H1 (cell line): ENCODE results near the gene DNAH8. TPM values are rescaled to one million over a fixed set of nuclear protein-coding genes. Genes with fewer than 3 reads are reported as not detected.

ENCODE experiments used
- CTCF ChIA-PET: fragments of 300-600 bp; sonication (Branson Sonifier 250); formaldehyde crosslinking; loops from one replicate; lab custom pipeline; 2021; ENCODE audit not compliant: partially characterized antibody; lab: Charles Lee
- POLR2A ChIA-PET: fragments of 300-600 bp; sonication (Branson Sonifier 250); formaldehyde crosslinking; loops from one replicate; lab custom pipeline; 2021; ENCODE audit warnings: inconsistent platforms; ENCODE audit not compliant: partially characterized antibody; lab: Charles Lee
- DNase-seq, 2 experiments: peaks; one replicate each; pipeline versions ENCODE4 v3.0.0 to v3.0.0-alpha.2; 2010 to 2022; ENCODE audit warnings: low spot score in 2 of 2, low read depth in 1 of 2, mixed read lengths in 1 of 2
- FAIRE-seq: peaks from 2 replicates; lab custom pipeline; 2011; peaks lifted over from hg19 to GRCh38; lab: Jason Lieb, UNC
- H2AFZ ChIP-seq: 2 replicates; pipeline ENCODE4 v1.8.1; 2012; ENCODE audit warnings: low read length, inconsistent platforms
- H2AK5ac ChIP-seq: 2 replicates; pipeline ENCODE4 v1.6.1; 2013; ENCODE audit warnings: low read depth, low read length
- H2BK120ac ChIP-seq: replicated peaks from 2 replicates; pipeline ENCODE3; 2013; ENCODE audit warnings: low read depth, low read length, inconsistent platforms
- H2BK12ac ChIP-seq: 2 replicates; pipeline ENCODE4 v1.6.1; 2013; ENCODE audit warnings: low read depth, low read length
- H2BK15ac ChIP-seq: 2 replicates; pipeline ENCODE4 v1.6.1; 2013; ENCODE audit warnings: low read length
- H2BK20ac ChIP-seq: 2 replicates; pipeline ENCODE4 v1.6.1; 2013; ENCODE audit warnings: low read length
- H2BK5ac ChIP-seq: 2 replicates; pipeline ENCODE4 v1.6.1; 2013; ENCODE audit warnings: low read depth, low read length
- H3K14ac ChIP-seq: 2 replicates; pipeline ENCODE4 v1.6.1; 2013; ENCODE audit warnings: inconsistent platforms; ENCODE audit not compliant: insufficient read length
- H3K18ac ChIP-seq: 2 replicates; pipeline ENCODE4 v1.6.1; 2013; ENCODE audit warnings: low read length; ENCODE audit errors: extremely low read depth
- H3K23ac ChIP-seq: 2 replicates; pipeline ENCODE4 v1.6.1; 2013; ENCODE audit warnings: inconsistent platforms; ENCODE audit not compliant: insufficient read length
- H3K23me2 ChIP-seq: 2 replicates; pipeline ENCODE4 v1.6.1; 2013; ENCODE audit warnings: low read depth, low read length
- H3K27ac ChIP-seq: 2 replicates; pipeline ENCODE4 v1.6.1; 2011; ENCODE audit warnings: low read depth, low read length, inconsistent platforms
- H3K27me3 ChIP-seq, 4 experiments: replicated peaks in 1 of 4; 1 replicate in 1 of 4; 2 replicates in 3 of 4; pipeline versions ENCODE4 v1.6.1 to v1.8.1; 2011 to 2013; ENCODE audit warnings: low read length in 3 of 4, mild to moderate bottlenecking in 3 of 4, inconsistent platforms in 2 of 4, mixed read lengths in 2 of 4, moderate library complexity in 1 of 4; ENCODE audit not compliant: control insufficient read depth in 3 of 4, insufficient read depth in 3 of 4; ENCODE audit errors: extremely low read depth in 1 of 4
- H3K36me3 ChIP-seq, 4 experiments: 2 replicates each; pipeline versions ENCODE4 v1.6.1 to v1.8.1; 2011 to 2013; ENCODE audit warnings: mild to moderate bottlenecking in 4 of 4, low read length in 3 of 4, moderate library complexity in 2 of 4, control low read depth in 1 of 4, inconsistent platforms in 1 of 4; ENCODE audit not compliant: insufficient read depth in 4 of 4, control insufficient read depth in 2 of 4
- H3K4ac ChIP-seq: replicated peaks from 2 replicates; pipeline ENCODE3; 2013; ENCODE audit warnings: low read length, low read depth, mixed read lengths, inconsistent platforms; ENCODE audit not compliant: insufficient read length
- H3K4me1 ChIP-seq, 4 experiments: replicated peaks in 1 of 4; 1 replicate in 1 of 4; 2 replicates in 3 of 4; pipeline versions ENCODE4 v1.6.1 to v1.8.1; 2011 to 2013; ENCODE audit warnings: low read length in 3 of 4, inconsistent platforms in 2 of 4, mixed read lengths in 1 of 4; ENCODE audit not compliant: insufficient read depth in 4 of 4, control insufficient read depth in 3 of 4
- H3K4me2 ChIP-seq, 2 experiments: 2 replicates each; pipeline versions ENCODE4 v1.6.1 to v1.8.1; 2011 to 2013; ENCODE audit warnings: low read depth in 2 of 2, low read length in 2 of 2, control low read depth in 1 of 2, inconsistent platforms in 1 of 2, mild to moderate bottlenecking in 1 of 2; ENCODE audit not compliant: insufficient read depth in 1 of 2
- H3K4me3 ChIP-seq, 4 experiments: fragments of 200-600, 300-600 bp in 1 of 4; sonication (generic), shearing (Covaris generic), sonication (Bioruptor Twin) in 1 of 4; 2 replicates each; pipeline versions ENCODE4 v1.5.1 to v1.8.1; 2011 to 2016; ENCODE audit warnings: low read length in 4 of 4, low read depth in 3 of 4, control low read depth in 2 of 4, inconsistent platforms in 2 of 4, mild to moderate bottlenecking in 2 of 4, mixed read lengths in 1 of 4, moderate library complexity in 1 of 4; ENCODE audit not compliant: insufficient read depth in 2 of 4; ENCODE audit errors: extremely low read depth in 1 of 4
- H3K56ac ChIP-seq: replicated peaks from 2 replicates; pipeline ENCODE3; 2013; ENCODE audit warnings: low read depth, mild to moderate bottlenecking, mixed read lengths, low read length, inconsistent platforms; ENCODE audit not compliant: insufficient read length
- H3K79me1 ChIP-seq: 2 replicates; pipeline ENCODE4 v1.6.1; 2013; ENCODE audit warnings: low read depth, low read length, control low read depth
- H3K79me2 ChIP-seq, 2 experiments: 2 replicates each; pipeline versions ENCODE4 v1.6.1 to v1.8.1; 2012 to 2013; ENCODE audit warnings: low read length in 2 of 2, mild to moderate bottlenecking in 2 of 2, inconsistent platforms in 1 of 2; ENCODE audit not compliant: insufficient read depth in 2 of 2, control insufficient read depth in 1 of 2
- H3K9ac ChIP-seq, 4 experiments: replicated peaks in 1 of 4; 1 replicate in 1 of 4; 2 replicates in 3 of 4; pipeline versions ENCODE4 v1.6.1 to v1.8.1; 2011 to 2013; ENCODE audit warnings: low read depth in 3 of 4, low read length in 3 of 4, control low read depth in 2 of 4, mild to moderate bottlenecking in 2 of 4, moderate library complexity in 2 of 4, inconsistent platforms in 1 of 4; ENCODE audit errors: extremely low read depth in 1 of 4
- H3K9me3 ChIP-seq, 2 experiments: 2 replicates each; pipeline versions ENCODE4 v1.6.1 to v1.8.1; 2012 to 2013; ENCODE audit warnings: mild to moderate bottlenecking in 2 of 2, moderate library complexity in 2 of 2, control low read depth in 1 of 2, inconsistent platforms in 1 of 2, low read depth in 1 of 2, low read length in 1 of 2, mixed read lengths in 1 of 2; ENCODE audit not compliant: insufficient read depth in 2 of 2
- H4K20me1 ChIP-seq, 2 experiments: replicated peaks in 1 of 2; 2 replicates each; pipeline versions ENCODE3 to v1.8.1; 2011 to 2013; ENCODE audit warnings: inconsistent platforms in 2 of 2, low read length in 2 of 2, mild to moderate bottlenecking in 1 of 2; ENCODE audit not compliant: insufficient read depth in 2 of 2, control insufficient read depth in 1 of 2
- H4K5ac ChIP-seq: 2 replicates; pipeline ENCODE4 v1.6.1; 2013; ENCODE audit warnings: low read length, low read depth, mixed read lengths, inconsistent platforms; ENCODE audit not compliant: insufficient read length
- H4K8ac ChIP-seq: 2 replicates; pipeline ENCODE4 v1.8.0; 2013; ENCODE audit warnings: mild to moderate bottlenecking, moderate library complexity, low read length, inconsistent platforms; ENCODE audit not compliant: insufficient read depth; ENCODE audit errors: extremely low read depth
- H4K91ac ChIP-seq: replicated peaks from 2 replicates; pipeline ENCODE3; 2013; ENCODE audit warnings: low read length, mixed read lengths, inconsistent platforms; ENCODE audit not compliant: insufficient read length
- BRCA1 ChIP-seq: IDR thresholded peaks from 2 replicates; pipeline ENCODE4 v1.6.1; 2012; ENCODE audit warnings: low read depth, low read length, improper control_type of control experiment
- JUN ChIP-seq: IDR thresholded peaks from 2 replicates; pipeline ENCODE4 v1.6.1; 2011; ENCODE audit warnings: low read depth, mild to moderate bottlenecking, improper control_type of control experiment, low read length
- KDM4A ChIP-seq: IDR thresholded peaks from one replicate; pipeline ENCODE4 v1.7.1; 2012; ENCODE audit warnings: low read depth, mild to moderate bottlenecking, moderate library complexity, low read length, inconsistent platforms; ENCODE audit not compliant: severe bottlenecking
- RNF2 ChIP-seq: fragments of 200-900, 300-1000 bp; sonication (generic); IDR thresholded peaks from 2 replicates; pipeline ENCODE4 v1.7.1; 2016; ENCODE audit warnings: borderline replicate concordance, low read depth, mild to moderate bottlenecking, antibody characterized with exemption, low read length; ENCODE audit not compliant: poor library complexity, severe bottlenecking; ENCODE audit errors: missing control alignments
- SAP30 ChIP-seq: fragments of 300-600 bp; sonication (generic); IDR thresholded peaks from 2 replicates; pipeline ENCODE4 v1.7.1; 2012; ENCODE audit warnings: low read length, moderate library complexity, mild to moderate bottlenecking, inconsistent platforms; ENCODE audit not compliant: insufficient read depth, insufficient replicate concordance
- TCF12 ChIP-seq: IDR thresholded peaks from 2 replicates; pipeline ENCODE4 v1.6.1; 2011; ENCODE audit warnings: low read depth, mild to moderate bottlenecking, low read length
- WGBS, 2 experiments: shearing (Covaris generic) in 1 of 2; methylation state at CpG; one replicate each; pipeline versions ENCODE4 v1.1.6 to v1.1.7; 2013 to 2015; ENCODE audit warnings: low lambda C conversion rate in 2 of 2, mixed read lengths in 2 of 2, inconsistent platforms in 1 of 2, low coverage in 1 of 2, missing lambda C conversion rate in 1 of 2; ENCODE audit not compliant: insufficient replicate concordance in 2 of 2, insufficient coverage in 1 of 2, insufficient read length in 1 of 2; ENCODE audit errors: extremely low coverage in 1 of 2, missing lambda C conversion rate in 1 of 2; 5-methylcytosine and 5-hydroxymethylcytosine counted together
- polyA plus RNA-seq, 7 experiments: library from polyadenylated mRNA; depleted of rRNA in 3 of 7; stranded (reverse) in 5 of 7; unstranded in 2 of 7; fragments of >200 nt in 5 of 7; fragments of 200-250 nt in 2 of 7; gene quantifications; 1 replicate in 5 of 7; 2 replicates in 1 of 7; 4 replicates in 1 of 7; pipeline versions ENCODE4 v1.2.1 to v1.2.3, GENCODE V29; 2011 to 2013; ENCODE audit warnings: missing spikeins in 2 of 7, mixed read lengths in 2 of 7
- total RNA-seq: library from RNA; stranded (reverse); fragmentation: NEBNext Ultra II Directional; extraction: Animal tissue kit (Norgen Biotek cat#: 25700); gene quantifications from 2 replicates; pipeline ENCODE4 v1.2.1, GENCODE V29; 2021

The DNAH8 gene
- total and polyA plus RNA-seq, 2 of the 8 experiments (the other 6 are each of a cell fraction or from before 2014, with no cell fraction given): under 0.01 TPM; not detected in 1

DNA sequence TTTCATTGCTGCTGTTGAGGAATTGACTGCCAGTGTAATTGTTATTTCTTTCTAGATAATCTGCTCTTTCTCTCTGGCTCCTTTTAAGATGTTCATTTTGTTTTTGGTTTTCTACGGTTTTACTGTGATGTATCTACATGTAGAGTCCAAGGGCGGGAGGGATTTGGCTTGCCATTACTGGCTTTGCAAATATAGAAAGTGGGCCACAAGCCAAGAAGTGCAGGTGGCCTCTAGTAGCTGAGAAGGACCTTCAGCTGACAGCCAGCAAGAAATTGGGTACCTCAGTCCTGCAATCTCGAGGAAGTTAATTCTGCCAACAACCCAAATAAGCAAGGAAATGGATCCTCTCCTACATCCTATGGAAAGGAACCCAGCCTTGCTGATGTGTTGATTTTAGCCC, 290.7 kb downstream of the DNAH8 start:
- Histone ChIP-seq H4K20me1 (no peaks in the 10 kb centered on the region), H3K23ac (no peak overlapping the region), H3K9ac (no peak overlapping the region), H3K14ac (no peak overlapping the region), H4K8ac (no peak overlapping the region), H3K79me2 (no peaks in the 10 kb centered on the region), H2AFZ (no peak overlapping the region), H2BK20ac (no peak overlapping the region), H3K4ac (no peak overlapping the region), H3K56ac (no peak overlapping the region), H2BK12ac (no peak overlapping the region), H3K36me3 (no peaks in the 10 kb centered on the region), H4K5ac (no peak overlapping the region), H2BK5ac (no peak overlapping the region), H3K23me2 (no peaks in the 10 kb centered on the region), H3K27me3 (no peaks in the 10 kb centered on the region; a peak in 1 of 7 replicates), H2BK120ac (no peak overlapping the region), H3K4me1 (no peaks in the 10 kb centered on the region), H3K79me1 (no peaks in the 10 kb centered on the region), H3K4me2 (no peak overlapping the region), H2AK5ac (no peak overlapping the region), H3K27ac (no peak overlapping the region), H3K9me3 (no peaks in the 10 kb centered on the region), H4K91ac (no peak overlapping the region), H2BK15ac (no peak overlapping the region), H3K18ac (no peak overlapping the region), H3K4me3 (no peak overlapping the region)
- FAIRE-seq: no peak
- CTCF ChIA-PET: interaction anchor here (0.6 to 15.1 kb wide), 8 partner anchors 8 to 297 kb away, joined by 3 to 250 read pairs (median 5); no protein-coding TSS in a partner anchor
- no peak for DNase-seq
- no peak for TF ChIP-seq BRCA1
- no peak for TF ChIP-seq TCF12
- no peak for TF ChIP-seq SAP30
- TF ChIP-seq RNF2: no peak
- no peak for TF ChIP-seq KDM4A
- no peak for TF ChIP-seq JUN
- POLR2A ChIA-PET: interaction anchor here (1.1 kb wide), 2 partner anchors 9 to 19 kb away, joined by 3 read pairs; no protein-coding TSS in a partner anchor
- 83% methylated on average over 3 of the region's 3 CpGs; no CpG with 5 or more reads in 1 of the 2 experiments for WGBS, 2 experiments
